Measurements from ENCODE around the gene USP38.
"Not testable (repeated sequence)": the region's sequence is repeated elsewhere in the genome, so short reads cannot be mapped to it uniquely, and the experiment has no call there.

The USP38 gene

GRCh38 chr4:143207555-143207954, 22.8 kb downstream of the USP38 start:
- DNase-seq, result peak in 1 of 2 donors; percentile 24

- DNase-seq, result no peak
Measured at GRCh38 chr4:143212566-143212965, 27.8 kb downstream of the USP38 start.

- DNase-seq, result no peak
Measured at GRCh38 chr4:143215873-143216272, 31.2 kb downstream of the USP38 start.

DNA sequence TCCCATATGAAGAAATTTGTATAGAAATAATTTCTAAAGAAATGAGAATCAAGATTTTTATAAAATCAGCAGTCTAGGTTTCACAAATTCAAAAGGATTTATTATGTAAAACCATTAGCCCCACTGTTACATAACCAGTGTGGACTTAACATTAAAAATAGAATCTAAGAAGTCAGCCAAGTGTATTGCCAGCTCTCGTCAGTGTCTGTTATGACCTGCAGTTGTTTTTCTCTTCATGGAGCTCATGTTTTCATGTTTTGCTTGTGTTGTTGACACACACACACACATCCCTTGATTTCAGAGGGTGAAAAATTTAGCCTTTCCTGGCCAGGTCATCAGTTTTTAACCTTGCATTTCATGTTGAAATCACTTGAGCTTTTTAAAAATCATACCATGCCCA, 39.5 kb downstream of the USP38 start:
- peak in 1 of 2 donors; percentile 11 for DNase-seq

GRCh38 chr4:143225167-143225566, 40.5 kb downstream of the USP38 start:
- no peak for DNase-seq

- no peak for DNase-seq
Measured at GRCh38 chr4:143230683-143231082, 46.0 kb downstream of the USP38 start.

GRCh38 chr4:143232277-143232676, 47.6 kb downstream of the USP38 start:
- no peak for DNase-seq

DNA sequence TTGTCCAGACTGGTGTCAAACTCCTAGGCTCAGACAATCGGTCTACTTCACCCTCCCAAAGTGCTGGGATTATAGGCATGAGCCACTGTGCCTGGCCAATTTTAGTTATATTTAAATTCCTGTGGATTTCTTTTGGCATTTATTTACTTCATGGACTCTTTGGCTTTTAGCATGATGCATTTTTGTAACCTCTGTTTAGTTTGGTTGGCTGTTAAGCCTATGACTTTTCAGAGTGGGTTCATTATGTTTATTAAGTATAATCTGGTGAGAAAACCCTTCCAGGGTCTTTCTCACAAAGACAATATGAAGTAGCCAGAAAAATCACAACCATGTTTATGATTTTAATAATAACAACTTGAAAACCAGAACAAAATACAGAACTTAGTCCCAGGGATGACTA, 49.4 kb downstream of the USP38 start:
- DNase-seq, result no peak

DNA sequence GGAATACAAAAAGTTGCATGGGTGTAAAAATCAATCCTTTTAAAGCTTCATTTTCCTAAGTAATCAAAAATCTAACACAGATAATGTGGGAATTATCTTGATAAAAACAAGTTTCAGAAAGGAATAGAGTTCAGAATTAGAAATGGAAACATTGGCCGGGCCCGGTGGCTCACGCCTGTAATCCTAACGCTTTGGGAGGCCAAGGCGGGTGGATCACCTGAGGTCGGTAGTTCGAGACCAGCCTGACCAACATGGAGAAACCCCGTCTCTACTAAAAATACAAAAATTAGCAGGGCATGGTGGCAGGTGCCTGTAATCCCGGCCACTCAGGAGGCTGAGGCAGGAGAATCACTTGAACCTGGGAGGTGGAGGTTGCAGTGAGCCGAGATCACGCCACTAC, 52.5 kb downstream of the USP38 start:
- DNase-seq, result not testable (repeated sequence)

GRCh38 chr4:143240939-143241679, 56.4 kb downstream of the USP38 start:
- no peak for DNase-seq

DNA sequence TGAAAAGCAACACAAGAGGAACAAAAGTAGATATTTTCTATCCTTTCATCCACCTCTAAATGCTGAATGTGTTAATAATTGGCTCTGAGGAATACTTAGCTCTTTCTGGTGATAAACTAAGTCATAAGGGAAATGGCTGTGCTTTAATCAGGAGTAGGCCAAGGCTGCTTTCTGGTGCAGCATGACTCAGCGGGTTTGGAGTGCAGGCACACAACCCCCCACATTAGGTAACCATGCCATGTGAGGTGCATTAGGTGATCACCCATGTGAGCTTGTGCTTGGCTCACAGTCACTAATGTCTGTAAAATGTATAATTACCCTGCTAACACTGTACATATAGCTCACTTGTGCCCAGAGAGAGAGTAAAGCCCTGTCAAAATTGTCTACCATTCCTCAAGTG, 57.2 kb downstream of the USP38 start:
- no peak for DNase-seq

DNA sequence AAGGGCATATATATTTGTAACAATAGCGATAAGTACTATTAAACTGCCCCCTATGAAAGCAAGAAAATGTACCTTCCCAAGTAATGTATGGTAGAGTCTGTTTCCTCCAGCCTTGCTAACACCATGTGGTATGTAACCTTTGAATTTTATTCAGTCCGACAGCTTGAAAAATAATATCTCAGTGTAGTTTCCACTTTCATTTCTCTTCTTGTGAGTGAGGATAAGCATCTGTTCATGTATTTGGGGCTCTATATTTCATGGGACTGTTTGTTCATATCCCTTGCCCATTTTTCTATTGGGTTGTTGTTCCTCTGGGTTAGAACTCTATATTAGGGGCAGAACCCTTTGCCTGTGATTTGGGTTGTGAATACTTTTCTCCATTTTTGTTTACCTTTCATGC, 58.3 kb downstream of the USP38 start:
- no peak for DNase-seq

- no peak for DNase-seq
Measured at GRCh38 chr4:143246977-143247376, 62.3 kb downstream of the USP38 start.

GRCh38 chr4:143247866-143248265, 63.1 kb downstream of the USP38 start:
- no peak for DNase-seq

DNA sequence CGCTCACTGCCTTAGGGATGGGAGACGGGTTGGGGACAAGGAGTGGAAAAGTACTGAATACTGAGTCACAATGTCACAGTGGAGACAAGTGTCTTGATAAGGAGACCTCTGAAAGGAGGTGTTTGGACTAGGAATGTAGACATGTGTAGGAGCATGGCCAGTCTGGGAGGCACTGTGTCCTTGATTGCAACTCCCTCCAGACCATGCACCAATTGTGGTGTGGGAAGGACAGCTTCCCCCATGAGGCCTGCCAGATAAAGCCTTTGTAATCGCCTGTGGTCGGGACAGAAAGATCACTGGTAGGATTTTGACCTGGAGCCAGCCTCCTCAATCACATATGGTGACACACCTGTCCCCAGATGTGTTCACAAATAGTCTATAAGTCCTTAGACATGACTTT, 64.1 kb downstream of the USP38 start:
- no peak for DNase-seq

- DNase-seq, result no peak
Measured at GRCh38 chr4:143250617-143251016, 65.9 kb downstream of the USP38 start.

DNA sequence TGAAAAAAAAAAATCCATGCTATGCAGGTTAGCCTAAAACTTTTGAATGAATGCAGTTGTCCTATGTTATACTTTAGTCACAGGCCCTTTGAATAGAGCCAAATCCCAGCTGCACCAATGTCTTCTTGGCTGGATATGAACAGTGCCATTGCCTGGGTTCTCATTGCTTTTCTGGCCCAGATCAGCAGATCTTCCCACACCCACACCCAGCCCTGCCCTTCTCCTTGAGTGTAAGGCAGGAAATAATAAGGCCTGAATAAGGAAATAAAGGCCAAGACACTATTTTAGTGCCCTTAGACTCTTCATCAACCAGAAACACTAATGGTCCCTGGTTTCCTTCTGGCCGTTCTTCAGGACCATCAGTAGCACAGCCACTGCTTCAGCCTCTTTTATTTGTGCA, 66.6 kb downstream of the USP38 start:
- no peak for DNase-seq

DNA sequence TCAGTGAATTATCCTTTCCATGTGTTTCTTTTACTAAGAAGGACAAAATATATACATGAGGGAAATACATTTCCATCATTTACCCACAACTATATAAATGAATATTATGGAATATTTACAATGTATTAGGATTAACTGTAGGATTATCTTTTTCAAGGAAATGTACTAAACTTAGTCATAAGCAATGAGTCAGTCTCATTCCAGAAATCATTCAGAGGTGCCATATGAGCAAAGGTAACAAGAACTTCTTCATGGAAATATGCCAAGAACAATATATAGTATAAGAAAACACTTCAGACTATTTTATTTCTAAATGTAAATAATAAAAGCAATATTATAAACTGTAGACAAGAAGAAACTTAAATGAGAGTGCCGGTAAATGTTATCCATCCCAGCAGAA, 67.1 kb downstream of the USP38 start:
- no peak for DNase-seq

DNA sequence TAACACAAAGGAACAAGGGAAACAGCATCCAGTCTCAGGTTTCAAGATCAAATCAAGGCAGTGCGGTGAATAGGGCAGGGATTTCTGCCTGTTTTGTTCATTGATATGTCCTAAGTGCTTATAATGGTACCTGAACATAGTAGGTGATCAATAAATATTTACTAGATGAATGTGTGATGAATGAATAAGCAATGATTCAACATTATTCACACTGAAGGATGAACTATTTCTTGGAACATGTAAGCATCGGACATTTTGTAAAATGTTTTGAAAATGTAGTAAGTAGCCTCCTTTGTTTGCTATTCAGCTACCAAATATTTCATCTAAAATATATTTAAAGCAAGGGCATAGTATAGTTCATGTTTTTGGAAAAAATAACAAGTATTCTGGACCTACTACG, 67.8 kb downstream of the USP38 start:
- DNase-seq, result no peak

- no peak for DNase-seq
Measured at GRCh38 chr4:143253166-143253565, 68.4 kb downstream of the USP38 start.

DNA sequence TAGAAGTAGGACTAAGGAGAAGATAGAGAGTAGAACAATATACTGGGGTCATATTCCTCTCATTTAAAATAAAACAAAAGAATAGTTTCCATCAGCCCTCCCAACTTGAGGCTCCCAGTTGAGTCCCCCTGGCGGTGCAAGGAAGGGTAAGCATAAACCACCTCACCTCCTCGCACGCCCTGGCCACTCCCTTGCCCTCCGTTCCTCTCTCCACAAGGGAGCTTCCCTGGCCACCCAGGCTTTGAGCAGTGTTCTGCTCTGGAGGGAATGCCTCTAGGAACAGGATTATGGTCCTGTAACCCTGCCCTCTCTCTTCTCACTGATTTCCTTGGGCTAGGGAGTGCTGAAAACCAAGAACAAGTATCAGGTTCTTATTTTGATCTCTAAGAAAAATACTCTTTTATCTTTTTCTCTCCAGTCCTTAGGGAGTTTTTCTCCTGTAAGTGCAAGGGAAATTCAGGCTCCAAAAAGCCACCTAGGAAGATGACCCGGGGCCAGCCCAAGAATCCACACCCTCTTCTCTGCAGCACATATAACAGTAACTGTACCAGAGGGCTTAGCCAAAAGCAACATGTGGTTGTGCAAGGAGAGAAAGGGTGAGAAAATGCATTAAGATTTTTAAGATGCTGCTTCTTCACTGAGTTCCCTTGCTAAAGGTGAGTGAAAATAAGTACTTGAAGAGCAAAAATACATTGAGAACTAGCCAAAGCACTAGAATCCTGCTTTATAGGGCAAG, 69.9 kb downstream of the USP38 start:
- no peak for DNase-seq

GRCh38 chr4:143256456-143256855, 71.7 kb downstream of the USP38 start:
- DNase-seq, result no peak

DNA sequence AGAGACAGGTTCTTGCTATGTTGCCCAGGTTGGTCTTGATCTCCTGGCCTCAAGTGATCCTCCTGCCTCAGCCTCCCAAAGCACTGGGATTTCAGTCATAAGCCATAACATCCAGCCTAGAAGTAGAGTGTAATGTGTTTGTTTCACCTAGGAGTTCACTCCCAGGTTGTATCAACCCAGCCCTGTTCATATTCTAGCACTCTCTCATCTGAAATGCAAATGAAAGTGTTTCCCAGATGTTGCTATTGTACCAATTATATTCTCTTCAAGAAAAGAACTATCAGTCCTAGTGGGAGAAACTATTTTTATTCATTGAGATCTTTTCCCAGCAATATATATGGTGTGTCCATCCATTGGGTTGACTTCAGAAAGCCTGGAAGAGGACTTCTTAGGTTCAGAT, 72.6 kb downstream of the USP38 start:
- DNase-seq, result no peak

DNA sequence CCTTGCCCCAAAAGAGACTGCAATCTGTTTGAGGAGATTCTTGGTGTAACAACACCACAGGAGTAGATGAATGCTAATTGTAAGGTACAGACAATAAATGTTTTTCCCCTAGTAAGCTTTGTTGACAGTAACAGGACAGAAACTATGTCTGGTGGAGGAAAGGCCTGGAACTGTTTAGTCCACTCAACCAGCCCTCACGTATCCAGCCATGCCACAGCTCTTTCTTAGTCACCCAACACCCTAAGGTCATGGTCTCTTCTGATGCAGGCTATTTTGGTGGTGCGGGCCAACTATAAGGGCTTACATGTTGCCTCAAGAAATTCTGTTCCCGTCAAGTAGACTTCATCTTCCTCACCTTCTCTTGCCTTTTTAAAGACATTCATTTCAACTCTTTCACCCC, 76.0 kb downstream of the USP38 start:
- DNase-seq, result no peak

DNA sequence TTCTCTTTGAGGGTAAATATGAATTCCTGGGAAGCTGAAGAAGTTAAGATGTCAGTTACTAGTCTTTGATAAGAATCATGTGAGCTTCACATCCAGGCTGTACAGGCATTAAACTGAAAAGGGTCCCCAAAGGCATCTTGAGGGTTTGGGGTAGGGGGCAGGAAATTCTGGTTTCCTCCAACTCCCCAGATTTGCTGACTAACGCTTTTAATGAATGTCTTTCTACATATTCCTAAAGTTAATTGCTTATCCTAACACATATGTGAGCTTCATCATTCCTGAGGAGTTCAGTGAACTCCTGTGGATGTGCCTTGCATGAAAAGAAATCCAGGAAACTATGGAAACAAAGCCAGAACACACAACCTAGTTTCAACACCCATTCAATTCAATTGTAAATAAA, 78.1 kb downstream of the USP38 start:
- DNase-seq, result no peak
